Measurements from ENCODE around the gene ZNF322.
"Not testable (repeated sequence)": the region's sequence is repeated elsewhere in the genome, so short reads cannot be mapped to it uniquely, and the experiment has no call there.

The ZNF322 gene

GRCh38 chr6:26659042-26659999, at the start of gene ZNF322:
Gene ZNF322 (minus strand): TSS chr6:26659746. CDS start chr6:26638553, 21,193 bp downstream.
- peak; percentile 97 for DNase-seq

- DNase-seq, result not testable (repeated sequence)
These were observed 46.2 kb upstream of the ZNF322 start for GRCh38 chr6:26705780-26706179.

GRCh38 chr6:26705352-26705751, 45.8 kb upstream of the ZNF322 start:
- DNase-seq, result not testable (repeated sequence)

GRCh38 chr6:26701023-26701747, 41.6 kb upstream of the ZNF322 start:
- not testable (repeated sequence) for DNase-seq

GRCh38 chr6:26697496-26697895, 38.0 kb upstream of the ZNF322 start:
- DNase-seq, result not testable (repeated sequence)

GRCh38 chr6:26689324-26689947, 29.9 kb upstream of the ZNF322 start:
- not testable (repeated sequence) for DNase-seq

- not testable (repeated sequence) for DNase-seq
These were observed 23.0 kb upstream of the ZNF322 start for GRCh38 chr6:26682435-26683042.

GRCh38 chr6:26673287-26673686, 13.7 kb upstream of the ZNF322 start:
- DNase-seq, result not testable (repeated sequence)

- DNase-seq, result not testable (repeated sequence)
These were observed 11.0 kb upstream of the ZNF322 start for GRCh38 chr6:26670558-26670957.

- not testable (repeated sequence) for DNase-seq
These were observed 10.5 kb upstream of the ZNF322 start for GRCh38 chr6:26670003-26670402.

GRCh38 chr6:26660000-26660361, 435 bp upstream of the ZNF322 start:
- peak; percentile 62 for DNase-seq

- DNase-seq, result peak; percentile 43
These were observed 2.3 kb downstream of the ZNF322 start for GRCh38 chr6:26657256-26657655.

- DNase-seq, result no peak
These were observed 6.5 kb downstream of the ZNF322 start for GRCh38 chr6:26653007-26653406.

GRCh38 chr6:26651133-26651781, 8.3 kb downstream of the ZNF322 start:
- DNase-seq, result no peak

GRCh38 chr6:26646074-26646473, 13.5 kb downstream of the ZNF322 start:
- no peak for DNase-seq

- no peak for DNase-seq
These were observed 18.7 kb downstream of the ZNF322 start for GRCh38 chr6:26640806-26641205.

- DNase-seq, result peak; percentile 8
These were observed 30.2 kb downstream of the ZNF322 start for GRCh38 chr6:26629359-26629758.

GRCh38 chr6:26627843-26628242, 31.7 kb downstream of the ZNF322 start:
- DNase-seq, result no peak

GRCh38 chr6:26624557-26624956, 35.0 kb downstream of the ZNF322 start:
- DNase-seq, result no peak

- DNase-seq, result no peak
These were observed 36.1 kb downstream of the ZNF322 start for GRCh38 chr6:26623339-26623859.

- no peak for DNase-seq
These were observed 45.6 kb downstream of the ZNF322 start for GRCh38 chr6:26613689-26614683.

All from hematopoietic multipotent progenitor cell treated with erythropoietin and hydrocortisone succinate and interleukin-3 and kit ligand, for 6 days (in vitro differentiated cells).